ENCODE results near the gene KIF18B. TPM values are rescaled to one million over a fixed set of nuclear protein-coding genes. Genes with fewer than 3 reads are reported as not detected.

Gene KIF18B
- total RNA-seq, 1 experiment from 2014 or later: 12.2 TPM

DNA sequence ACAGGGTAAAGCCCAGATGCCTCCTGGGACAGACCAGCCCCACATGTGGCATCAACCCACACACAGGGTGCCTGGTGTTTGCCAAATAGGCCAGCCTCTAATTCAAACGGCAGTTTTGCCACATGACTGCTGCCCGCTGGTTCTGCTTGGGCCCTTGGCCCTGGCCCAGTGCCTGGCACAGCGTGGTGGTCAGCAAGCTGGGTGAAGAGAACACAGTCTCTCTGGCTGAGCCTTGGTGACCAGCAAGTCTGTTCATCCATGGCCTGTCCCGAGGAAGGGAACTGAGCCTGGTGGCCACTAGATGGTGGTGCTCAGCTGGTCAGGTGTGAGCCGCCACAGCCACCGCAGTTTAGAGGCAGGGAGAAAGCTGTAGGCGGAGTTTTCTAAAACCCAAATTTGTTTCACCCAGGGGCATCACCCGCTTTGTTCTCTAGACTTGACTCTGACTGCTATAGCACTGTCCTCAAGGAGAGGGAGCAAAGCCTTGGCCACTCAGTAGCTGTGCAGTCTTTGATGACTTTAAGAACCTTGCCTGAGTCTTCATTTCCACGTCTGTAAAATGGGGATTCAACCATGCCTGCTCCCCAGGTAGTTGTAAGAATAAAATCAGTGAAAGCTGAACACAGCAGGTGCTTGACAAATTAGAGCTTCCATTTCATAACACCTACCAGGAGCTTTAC lies 27.5 kb downstream of the KIF18B start:
- DNase-seq (ENCODE audit: low spot score): peak; percentile 76

DNA sequence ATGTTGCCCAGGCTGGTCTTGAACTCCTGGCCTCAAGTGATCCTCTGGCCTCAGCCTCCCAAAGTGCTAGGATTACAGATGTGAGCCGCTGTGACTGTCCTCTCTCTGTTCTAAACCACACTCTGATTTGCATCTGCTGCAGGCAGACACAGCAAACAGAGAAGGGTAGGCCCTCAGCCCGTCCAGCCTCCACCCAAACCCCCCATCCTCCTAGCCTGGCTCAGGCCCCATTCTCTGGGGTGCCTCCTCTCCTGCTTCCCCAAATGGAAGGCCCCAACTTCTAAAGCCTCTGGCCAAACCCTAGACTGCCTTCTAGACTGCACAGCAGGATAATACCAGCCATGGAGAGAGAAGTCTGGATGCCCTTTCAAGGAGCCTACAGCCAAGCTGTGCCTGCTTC lies 28.2 kb downstream of the KIF18B start:
- DNase-seq (ENCODE audit: low spot score): no peak

DNA sequence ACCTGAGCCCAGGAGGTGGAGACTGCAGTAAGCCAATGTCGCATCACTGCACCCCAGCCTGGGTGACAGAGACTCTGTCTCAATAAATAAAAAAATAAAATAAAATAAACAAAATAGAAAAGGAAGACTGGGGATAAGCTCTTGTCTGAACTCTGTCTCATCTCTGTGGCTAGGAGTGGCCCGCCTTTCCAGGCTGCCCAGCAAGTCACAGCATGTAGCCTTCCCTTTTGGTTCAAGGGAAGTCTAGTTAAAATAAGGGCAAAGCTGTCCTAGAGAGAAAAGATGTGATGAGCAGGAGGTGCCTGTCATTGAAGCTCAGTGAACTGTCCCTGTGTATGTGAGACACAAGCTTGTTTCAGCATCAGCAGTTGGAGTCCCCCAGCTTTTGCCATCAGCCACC lies 29.6 kb downstream of the KIF18B start:
- no peak for DNase-seq (ENCODE audit: low spot score)

GRCh38 chr17:44917456-44917855 lies 30.1 kb downstream of the KIF18B start:
- DNase-seq (ENCODE audit: low spot score): no peak

DNA sequence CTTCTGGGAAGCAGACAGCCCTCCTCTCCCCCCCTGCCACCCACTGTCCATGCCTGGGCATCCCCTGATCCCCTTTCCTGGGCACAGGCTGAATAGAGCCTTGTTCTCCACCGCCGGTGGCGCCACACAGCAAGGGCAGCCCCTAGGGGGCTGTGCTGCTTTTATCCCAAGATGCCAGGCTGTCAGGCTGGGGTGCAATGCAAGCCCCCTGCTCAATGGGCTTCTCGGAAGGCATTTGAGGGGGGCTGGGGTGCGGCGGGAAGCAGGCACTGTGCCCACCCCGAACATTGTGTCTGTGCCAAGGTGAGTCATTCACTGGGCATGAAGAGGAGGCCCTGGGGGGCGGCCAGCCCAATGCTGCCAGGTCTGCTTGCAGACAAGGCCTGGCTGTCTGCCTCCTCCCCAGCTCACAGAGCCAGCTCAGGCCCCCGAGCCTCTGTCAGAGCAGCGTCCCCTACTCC lies 30.8 kb downstream of the KIF18B start:
- DNase-seq (ENCODE audit: low spot score): no peak

GRCh38 chr17:44915862-44916780 lies 31.5 kb downstream of the KIF18B start:
- no peak for DNase-seq (ENCODE audit: low spot score)

- no peak for DNase-seq (ENCODE audit: low spot score)
Observed at GRCh38 chr17:44915321-44915726, 32.2 kb downstream of the KIF18B start, which contains the start of gene GFAP. GFAP (minus strand) TSS chr17:44915500; CDS start chr17:44915486, 14 bp downstream.

DNA sequence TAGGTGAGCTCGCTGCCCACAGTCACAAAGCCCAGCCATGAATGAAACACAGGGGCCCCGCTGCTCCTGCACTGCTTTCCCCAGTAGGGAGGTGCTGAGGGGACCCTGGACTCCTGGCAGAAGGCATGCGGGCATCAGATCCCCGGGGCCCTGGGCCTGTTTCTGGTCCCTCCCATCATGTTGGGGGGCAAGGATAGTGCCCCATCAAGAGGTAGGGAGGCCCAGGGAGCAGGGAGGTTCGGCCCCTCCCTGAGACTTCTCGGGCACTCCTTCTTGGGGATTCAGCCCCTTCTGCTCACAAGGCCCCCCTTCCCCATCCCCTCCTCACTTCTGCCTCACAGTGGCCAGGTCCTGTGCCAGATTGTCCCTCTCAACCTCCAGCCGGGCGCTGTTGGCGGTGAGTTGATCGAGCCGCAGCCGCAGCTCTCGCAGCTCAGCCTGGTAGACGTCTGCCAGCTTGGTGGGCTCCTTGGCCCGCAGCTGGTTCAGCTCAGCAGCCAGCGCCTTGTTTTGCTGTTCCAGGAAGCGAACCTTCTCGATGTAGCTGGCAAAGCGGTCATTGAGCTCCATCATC lies 32.8 kb downstream of the KIF18B start:
- no peak for DNase-seq (ENCODE audit: low spot score)

DNA sequence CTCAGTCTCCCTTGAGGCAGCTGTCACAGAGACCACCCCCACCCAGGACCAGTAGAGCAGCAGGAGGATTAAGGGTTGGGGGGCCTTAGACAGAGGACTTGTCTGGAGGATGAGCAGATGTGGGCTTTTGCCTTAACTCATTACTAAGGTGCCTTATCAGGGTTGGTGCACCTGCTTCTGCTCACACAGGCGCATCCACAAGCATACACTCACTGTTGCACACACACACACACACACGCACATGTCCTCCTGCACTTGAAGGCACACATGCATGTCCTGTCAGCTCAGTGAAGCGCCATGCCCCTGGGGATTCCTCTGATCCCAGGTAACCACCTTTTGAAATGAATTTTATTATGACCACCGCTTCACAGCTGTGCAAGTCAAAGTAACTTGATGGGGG lies 33.4 kb downstream of the KIF18B start:
- no peak for DNase-seq (ENCODE audit: low spot score)

GRCh38 chr17:44913676-44914075 lies 33.9 kb downstream of the KIF18B start:
- no peak for DNase-seq (ENCODE audit: low spot score)

GRCh38 chr17:44912763-44913544 lies 34.6 kb downstream of the KIF18B start:
- DNase-seq (ENCODE audit: low spot score): no peak

- peak; percentile 75 for DNase-seq (ENCODE audit: low spot score)
Observed at GRCh38 chr17:44911133-44912001, 36.2 kb downstream of the KIF18B start.

- no peak for DNase-seq (ENCODE audit: low spot score)
Observed at GRCh38 chr17:44910231-44911106, 37.1 kb downstream of the KIF18B start.

- no peak for DNase-seq (ENCODE audit: low spot score)
Observed at GRCh38 chr17:44909681-44910144, 37.9 kb downstream of the KIF18B start.

GRCh38 chr17:44908761-44909326 lies 38.7 kb downstream of the KIF18B start:
- no peak for DNase-seq (ENCODE audit: low spot score)

DNA sequence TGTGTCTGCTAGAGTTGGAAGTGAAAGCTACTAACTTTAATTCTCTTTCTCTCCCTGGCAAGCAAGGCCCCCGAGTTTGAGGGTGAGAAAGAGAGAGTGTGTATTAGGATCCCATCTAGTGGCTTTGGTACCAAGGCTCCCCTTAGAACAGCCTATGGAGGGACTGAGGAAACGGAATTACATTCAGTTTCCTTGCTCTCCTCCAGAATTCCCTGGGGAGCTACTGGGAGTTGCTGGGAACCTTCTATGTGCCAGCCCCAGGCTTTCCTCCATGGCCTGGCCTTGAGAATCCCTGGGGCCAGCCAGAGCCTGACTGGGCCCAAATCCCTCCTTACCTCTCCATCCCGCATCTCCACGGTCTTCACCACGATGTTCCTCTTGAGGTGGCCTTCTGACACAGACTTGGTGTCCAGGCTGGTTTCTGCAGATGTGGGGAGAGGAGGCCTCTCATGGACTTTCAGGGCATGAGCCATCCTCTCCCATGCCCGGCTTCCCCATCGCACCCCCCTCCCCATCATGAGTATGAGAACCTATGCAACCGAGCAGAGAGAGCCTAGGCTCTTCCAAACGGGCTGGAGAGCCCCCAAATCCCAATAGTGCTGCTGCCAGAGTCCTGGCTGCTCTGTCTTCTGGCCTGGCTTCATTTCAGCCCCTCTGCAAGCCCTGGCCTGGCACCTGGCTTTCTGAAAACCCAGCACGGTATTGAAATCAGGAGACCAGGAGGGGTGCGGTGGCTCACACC lies 39.7 kb downstream of the KIF18B start:
- DNase-seq (ENCODE audit: low spot score): no peak

GRCh38 chr17:44906763-44907728 lies 40.5 kb downstream of the KIF18B start:
- DNase-seq (ENCODE audit: low spot score): no peak

Data from HT-29 (cell line).